MCF 10A (cell line): ENCODE results near the gene C15orf40. TPM values are rescaled to one million over a fixed set of nuclear protein-coding genes. Genes with fewer than 3 reads are reported as not detected.

Experiments used
- BruUV-seq: library from RNA; stranded (reverse); fragments of 400-500 nt; replicated peaks from 2 replicates; lab custom pipeline; 2021; lab: Mats Ljungman, UMichigan
- CTCF ChIA-PET: fragments of 300-600 bp; sonication (Branson Sonifier 250); formaldehyde crosslinking; extraction: SDS; loops from one replicate; lab custom pipeline; 2021; ENCODE audit warnings: antibody characterized with exemption, inconsistent platforms; lab: Yijun Ruan, JAX
- POLR2A ChIA-PET: fragments of 300-600, 350-650 bp; sonication (Branson Sonifier 250); formaldehyde crosslinking; extraction: SDS; loops from one replicate; lab custom pipeline; 2020; ENCODE audit warnings: antibody characterized with exemption, inconsistent platforms; lab: Yijun Ruan, JAX
- DNase-seq: peaks from one replicate; pipeline ENCODE4 v3.0.0-alpha.2; 2018; ENCODE audit not compliant: unreplicated experiment
- H3K27ac Mint-ChIP-seq: one replicate; pipeline ENCODE4 v1.8.0; 2022; ENCODE audit warnings: mild to moderate bottlenecking, low read depth, mixed read lengths; ENCODE audit not compliant: unreplicated experiment
- H3K27me3 Mint-ChIP-seq: one replicate; pipeline ENCODE4 v1.8.0; 2022; ENCODE audit warnings: mixed read lengths; ENCODE audit not compliant: insufficient read depth, unreplicated experiment
- H3K36me3 Mint-ChIP-seq: one replicate; pipeline ENCODE4 v1.8.0; 2022; ENCODE audit warnings: mild to moderate bottlenecking, moderate library complexity, mixed read lengths; ENCODE audit not compliant: insufficient read depth, unreplicated experiment
- H3K4me1 Mint-ChIP-seq: one replicate; pipeline ENCODE4 v1.8.0; 2022; ENCODE audit warnings: mixed read lengths; ENCODE audit not compliant: insufficient read depth, unreplicated experiment
- H3K4me3 Mint-ChIP-seq: one replicate; pipeline ENCODE4 v1.8.0; 2022; ENCODE audit warnings: mild to moderate bottlenecking, moderate library complexity, mixed read lengths; ENCODE audit not compliant: unreplicated experiment
- H3K9me3 Mint-ChIP-seq: one replicate; pipeline ENCODE4 v1.8.0; 2022; ENCODE audit warnings: mixed read lengths; ENCODE audit not compliant: unreplicated experiment
- CTCF ChIP-seq: fragments of 200-600 bp; IDR thresholded peaks from one replicate; pipeline ENCODE4 v1.8.0; 2022; ENCODE audit warnings: antibody characterized with exemption, mild to moderate bottlenecking; ENCODE audit not compliant: unreplicated experiment
- intact Hi-C: fragments of 100-400 bp; cut with micrococcal nuclease; formaldehyde crosslinking; loops from 2 replicates; pipeline ENCODE4 v1.14.1; 2022
- total RNA-seq: library from RNA; stranded (reverse); gene quantifications from 2 replicates; pipeline ENCODE4 v1.2.3, GENCODE V29; 2022

Gene C15orf40
- total RNA-seq, 1 experiment from 2014 or later: 39.3 TPM

- Mint-ChIP-seq H3K27me3 (no peaks in the 10 kb centered on the region), H3K27ac (no peak overlapping the region), H3K4me3 (no peak overlapping the region), H3K9me3 (no peaks in the 10 kb centered on the region), H3K36me3 (no peaks in the 10 kb centered on the region), H3K4me1 (peaks cover 5% of the 10 kb centered on the region)
- ChIA-PET CTCF (interaction anchor here (1.5 kb wide), 1 partner anchor 23 kb away, joined by 3 read pairs; no protein-coding TSS in a partner anchor), POLR2A (no interaction called here)
- no peak for TF ChIP-seq CTCF
- DNase-seq: no peak
- BruUV-seq: no TSS peak
- intact Hi-C loops: no loop called here
Observed at GRCh38 chr15:82959423-82959822, 52.0 kb downstream of the C15orf40 start.

- no peaks in the 10 kb centered on the region for H3K27me3 Mint-ChIP-seq
- H3K4me3 Mint-ChIP-seq: no peak overlapping the region
- BruUV-seq: no TSS peak
- intact Hi-C loops: no loop called here
- H3K27ac Mint-ChIP-seq: no peak overlapping the region
- ChIA-PET POLR2A (interaction anchor here (1.7 kb wide), 1 partner anchor 28 kb away, joined by 7 read pairs; the partner anchor contains the start of gene RAMAC), CTCF (interaction anchor here (0.7 to 1.3 kb wide), 2 partner anchors 10 to 131 kb away, joined by 3 to 4 read pairs; no protein-coding TSS in a partner anchor)
- no peaks in the 10 kb centered on the region for H3K36me3 Mint-ChIP-seq
- H3K9me3 Mint-ChIP-seq: no peaks in the 10 kb centered on the region
- H3K4me1 Mint-ChIP-seq: peaks cover 5% of the 10 kb centered on the region
- no peak for DNase-seq
- TF ChIP-seq CTCF: no peak
Observed at GRCh38 chr15:82958638-82959037, 52.8 kb downstream of the C15orf40 start.

- intact Hi-C loops: no loop called here
- no peak within 1 kb of the TSS for H3K27ac Mint-ChIP-seq
- BruUV-seq: no TSS peak
- H3K4me1 Mint-ChIP-seq: no peaks in the 10 kb centered on the region
- ChIA-PET CTCF (interaction anchor here (0.7 kb wide), 1 partner anchor 78 kb away, joined by 3 read pairs; no protein-coding TSS in a partner anchor), POLR2A (interaction anchor here (0.6 to 1.2 kb wide), 3 partner anchors 33 to 782 kb away, joined by 3 to 4 read pairs (median 3); partner anchors contain the start of gene RAMAC)
- peak within 1 kb of the TSS; percentile 61 for H3K4me3 Mint-ChIP-seq
- no peak for TF ChIP-seq CTCF
- H3K36me3 Mint-ChIP-seq: no peaks in the 10 kb centered on the region
- DNase-seq: no peak
- H3K27me3 Mint-ChIP-seq: no peaks in the 10 kb centered on the region
- H3K9me3 Mint-ChIP-seq: no peaks in the 10 kb centered on the region
Observed at GRCh38 chr15:82952158-82953081, 59.0 kb downstream of the C15orf40 start, which contains the start of gene HOMER2. TSS of gene HOMER2 (minus strand) at chr15:82952720. CDS start at chr15:82952535, 185 bp downstream.
